HG02588 (cell line): ENCODE results near the gene RGS6.

Experiments used
- ATAC-seq: cut with Tn5 transposase; IDR thresholded peaks from one replicate; pipeline ENCODE4 v1.9.1; 2021; ENCODE audit warnings: mild to moderate bottlenecking, moderate library complexity; ENCODE audit not compliant: unreplicated experiment

Gene RGS6

GRCh38 chr14:72013721-72014345 lies 81.6 kb downstream of the RGS6 start:
- ATAC-seq = no peak

GRCh38 chr14:72014486-72014885 lies 82.3 kb downstream of the RGS6 start:
- no peak for ATAC-seq

- ATAC-seq = no peak
Measured at GRCh38 chr14:72017290-72017689, 85.1 kb downstream of the RGS6 start.

DNA sequence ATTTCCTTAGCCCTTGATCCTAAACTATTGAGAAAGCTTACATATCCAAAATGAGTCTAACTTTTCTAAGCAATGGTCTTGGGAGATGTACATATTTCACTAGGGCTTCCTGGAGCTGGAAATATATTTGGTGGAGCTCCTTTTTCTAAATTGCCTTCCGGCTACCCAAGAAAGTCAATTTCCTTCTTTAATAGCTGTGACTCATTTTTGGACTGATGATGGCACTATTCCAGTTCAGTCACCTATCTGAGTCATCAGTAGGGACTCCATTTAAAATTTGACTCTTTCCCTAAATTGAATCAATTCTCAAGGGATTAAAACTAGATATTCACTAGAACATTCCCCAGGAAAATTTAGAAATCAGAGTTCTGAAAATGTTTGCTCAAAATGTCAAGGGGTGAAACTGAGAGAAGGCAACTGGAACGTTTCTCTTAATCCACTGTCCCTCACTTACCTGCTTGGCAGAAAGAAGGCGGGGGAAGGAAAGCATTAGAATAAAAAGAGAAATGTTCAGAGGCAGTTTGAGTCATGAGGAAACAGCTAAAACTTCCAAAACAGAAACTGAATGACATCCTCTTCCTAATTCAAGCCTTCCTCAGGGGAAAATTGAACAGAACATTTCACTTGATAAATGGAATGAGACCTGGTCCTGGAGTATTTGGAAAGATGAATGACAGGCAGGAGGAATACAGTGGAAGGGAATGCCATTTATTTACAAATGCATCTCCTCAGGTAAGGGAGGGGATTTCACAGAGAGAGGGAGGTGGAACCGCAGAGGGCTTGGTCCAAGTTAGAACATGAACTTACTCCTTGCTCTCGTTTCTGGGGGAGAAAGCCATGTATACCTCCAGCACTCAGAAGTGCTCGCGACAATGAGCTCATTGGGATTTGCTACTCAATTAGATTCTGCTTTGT lies 91.2 kb downstream of the RGS6 start:
- ATAC-seq = no peak

DNA sequence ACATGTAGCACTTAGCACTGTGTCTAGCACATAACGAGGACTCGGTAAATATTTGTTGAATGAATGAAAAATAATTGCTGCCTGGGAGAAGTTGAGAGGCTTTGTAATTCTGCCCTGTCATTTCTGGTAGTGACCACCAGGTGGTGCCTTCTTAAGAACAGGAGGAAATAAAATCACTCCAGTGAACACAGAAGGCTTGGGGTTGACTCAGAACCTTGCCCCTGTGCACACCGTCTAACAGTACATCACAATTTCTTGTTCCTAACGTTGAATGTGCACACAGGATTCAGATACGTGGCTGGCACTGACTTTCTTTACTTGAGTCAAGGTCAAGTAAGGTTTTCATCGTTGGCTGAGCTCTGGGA lies 91.8 kb downstream of the RGS6 start:
- ATAC-seq = no peak

- ATAC-seq = no peak
Measured at GRCh38 chr14:72024504-72024903, 92.3 kb downstream of the RGS6 start.

DNA sequence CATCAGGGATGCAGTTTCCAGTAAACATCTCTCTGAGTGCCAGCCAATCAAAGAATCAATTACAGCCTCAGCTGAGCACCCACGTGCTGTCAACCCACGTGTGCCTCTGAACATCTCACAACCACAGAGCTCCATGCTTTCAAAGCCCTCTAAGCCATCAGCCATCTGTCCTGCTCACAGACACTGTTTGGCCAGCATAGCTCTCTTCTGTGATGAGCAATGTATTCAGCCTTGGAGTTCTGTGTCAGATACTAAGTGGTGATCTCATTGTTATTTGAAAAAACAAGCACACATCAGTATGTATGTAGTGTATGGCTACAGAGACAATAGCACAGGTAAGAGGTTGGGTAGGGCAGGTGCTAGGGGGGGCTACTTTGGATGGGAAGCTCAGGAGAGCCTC lies 94.3 kb downstream of the RGS6 start:
- ATAC-seq = no peak

- no peak for ATAC-seq
Measured at GRCh38 chr14:72027061-72027460, 94.8 kb downstream of the RGS6 start.

DNA sequence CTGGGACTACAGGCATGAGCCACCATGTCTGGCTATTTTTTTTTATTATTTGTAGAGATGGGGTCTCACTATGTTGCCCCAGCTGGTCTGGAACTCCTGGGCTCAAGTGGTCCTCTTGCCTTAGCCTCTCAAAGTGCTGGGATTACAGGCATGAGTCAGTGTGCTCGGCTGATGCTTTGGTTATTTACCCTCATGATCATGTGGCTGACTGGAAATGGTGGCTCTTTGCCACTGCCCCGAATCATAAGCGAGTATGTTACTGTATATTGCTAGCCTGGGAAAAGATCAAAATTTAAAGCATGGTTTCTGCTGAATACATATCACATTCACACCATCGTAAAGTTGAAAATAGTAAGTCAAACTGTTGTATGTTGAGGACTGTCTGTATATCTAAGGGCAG lies 101.1 kb downstream of the RGS6 start:
- no peak for ATAC-seq

GRCh38 chr14:72040528-72040927 lies 108.3 kb downstream of the RGS6 start:
- ATAC-seq = no peak

GRCh38 chr14:72045271-72045670 lies 113.0 kb downstream of the RGS6 start:
- no peak for ATAC-seq

GRCh38 chr14:72045885-72046284 lies 113.7 kb downstream of the RGS6 start:
- no peak for ATAC-seq

GRCh38 chr14:72049462-72049861 lies 117.2 kb downstream of the RGS6 start:
- ATAC-seq = no peak

- ATAC-seq = no peak
Measured at GRCh38 chr14:72052356-72052755, 120.1 kb downstream of the RGS6 start.

GRCh38 chr14:72053651-72054050 lies 121.4 kb downstream of the RGS6 start:
- no peak for ATAC-seq

DNA sequence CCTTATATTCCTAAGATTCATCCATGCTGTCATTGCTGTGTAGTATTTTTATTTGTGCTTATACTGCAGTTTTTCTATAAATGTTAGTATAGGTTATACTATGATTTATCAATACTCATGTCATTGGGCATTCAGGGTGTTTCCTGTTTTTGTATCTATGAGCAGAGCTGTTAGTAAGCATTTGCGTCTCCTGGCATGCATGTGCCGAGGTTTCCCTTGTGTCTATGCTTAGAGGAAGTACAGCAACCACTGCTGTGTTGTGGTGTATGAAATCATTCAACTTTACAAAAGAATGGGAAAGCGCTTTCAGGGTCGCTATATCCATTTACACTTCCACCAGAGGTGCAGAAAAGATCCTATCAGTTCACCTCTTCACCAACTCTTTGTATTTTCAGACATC lies 122.7 kb downstream of the RGS6 start:
- ATAC-seq = no peak

GRCh38 chr14:72057701-72058285 lies 125.6 kb downstream of the RGS6 start:
- ATAC-seq = no peak

DNA sequence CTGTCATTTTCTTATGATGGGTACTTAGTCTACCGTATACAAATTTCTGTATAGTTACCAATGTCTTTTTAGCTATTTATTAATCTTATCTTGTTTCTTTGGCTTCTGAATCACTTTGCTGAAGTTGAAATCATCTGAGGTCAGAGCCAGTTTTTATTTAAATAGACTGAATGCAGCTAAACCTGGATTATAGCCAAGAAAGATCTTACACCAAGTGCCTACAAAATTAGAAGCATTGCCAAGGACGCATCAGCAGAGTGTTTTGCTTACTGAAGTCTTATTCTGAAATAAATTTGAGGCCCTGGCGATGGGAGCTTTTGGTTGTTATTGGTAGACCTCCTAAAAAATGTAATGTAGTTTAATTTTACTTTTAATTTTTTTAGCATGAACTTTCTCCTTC lies 128.2 kb downstream of the RGS6 start:
- no peak for ATAC-seq

DNA sequence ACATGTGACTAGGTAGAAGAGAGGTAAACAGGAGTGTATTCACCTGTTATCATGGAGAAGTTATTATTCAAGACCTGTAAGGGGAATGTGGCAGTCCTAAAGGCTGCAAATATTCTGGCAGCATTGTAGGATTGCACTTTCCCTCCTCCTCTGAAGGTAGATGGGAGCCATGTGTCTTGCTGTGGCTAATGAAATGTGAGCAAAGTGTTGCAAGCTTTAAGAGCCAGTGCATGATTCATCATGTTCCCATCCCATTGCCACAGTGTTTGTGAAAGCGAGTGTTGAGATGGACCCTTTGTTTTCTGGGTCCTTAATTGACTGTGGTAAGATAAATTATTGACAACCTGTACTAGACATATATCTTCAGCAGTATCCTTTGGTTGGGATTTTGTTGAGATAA lies 128.7 kb downstream of the RGS6 start:
- ATAC-seq = no peak

- no peak for ATAC-seq
Measured at GRCh38 chr14:72061718-72062117, 129.5 kb downstream of the RGS6 start.

GRCh38 chr14:72063761-72064282 lies 131.6 kb downstream of the RGS6 start:
- no peak for ATAC-seq

DNA sequence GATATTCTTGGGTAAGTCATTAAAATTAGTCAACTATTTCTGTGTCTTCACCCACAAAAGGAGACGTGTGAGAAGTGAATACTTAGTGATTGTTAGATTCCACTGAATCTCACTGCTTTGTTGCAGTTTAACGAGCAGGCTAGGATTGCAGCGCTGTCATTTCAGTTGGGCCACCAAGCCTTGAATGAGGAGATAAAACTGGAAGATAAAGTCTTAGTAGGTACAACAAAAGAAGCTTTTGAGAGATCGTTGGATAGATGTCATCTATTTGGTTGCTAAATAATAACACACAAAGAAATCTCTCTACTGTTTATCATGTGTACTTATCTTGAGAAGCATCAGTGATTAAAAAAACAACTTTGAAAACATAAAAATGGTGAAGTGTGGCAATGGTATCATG lies 132.3 kb downstream of the RGS6 start:
- ATAC-seq = no peak
